B cell (primary cell): ENCODE results near the gene PRELID1. TPM values are rescaled to one million over a fixed set of nuclear protein-coding genes. Genes with fewer than 3 reads are reported as not detected.

ENCODE experiments used
- ATAC-seq: fragments of 200-7000 bp; cut with Tn5 transposase; one replicate; pipeline ENCODE4 v1.10.0; 2021; ENCODE audit warnings: low read depth, mild to moderate bottlenecking, moderate number of reproducible peaks, moderate library complexity
- CTCF ChIA-PET: fragments of 350-600 bp; sonication (Branson Sonifier 250); formaldehyde crosslinking; loops from one replicate; lab custom pipeline; 2021; ENCODE audit warnings: antibody characterized with exemption, inconsistent platforms; lab: Charles Lee
- POLR2A ChIA-PET: fragments of 350-600 bp; sonication (Branson Sonifier 250); formaldehyde crosslinking; loops from one replicate; lab custom pipeline; 2021; ENCODE audit warnings: antibody characterized with exemption; lab: Charles Lee
- DNase-seq: peaks from one replicate; pipeline ENCODE4 v3.0.0; 2013
- H2AFZ ChIP-seq: 2 replicates; pipeline ENCODE4 v1.6.1; 2012; ENCODE audit warnings: mild to moderate bottlenecking, low read depth, low read length; ENCODE audit not compliant: insufficient read depth, poor library complexity, severe bottlenecking
- H3K27ac ChIP-seq, 2 donors: 1 replicate in 1 of 2; 2 replicates in 1 of 2; pipeline ENCODE4 v1.5.1; 2012 to 2013; ENCODE audit warnings: low read length in 2 of 2, mild to moderate bottlenecking in 2 of 2, moderate library complexity in 1 of 2
- H3K27me3 ChIP-seq, 4 experiments: fragments of 200-600 bp in 1 of 4; sonication (generic) in 1 of 4; replicated peaks in 1 of 4; 1 replicate in 2 of 4; 2 replicates in 2 of 4; pipeline versions ENCODE4 v1.6.1 to v1.7.0; 2013 to 2016; ENCODE audit warnings: low read length in 3 of 4, mild to moderate bottlenecking in 2 of 4, mixed read lengths in 1 of 4, moderate library complexity in 1 of 4; ENCODE audit not compliant: insufficient read depth in 4 of 4, control insufficient read depth in 3 of 4; ENCODE audit errors: control extremely low read depth in 1 of 4
- H3K36me3 ChIP-seq, 2 experiments: replicated peaks in 1 of 2; 1 replicate in 1 of 2; 2 replicates in 1 of 2; pipeline versions ENCODE4 v1.6.1 to v1.7.1; 2013; ENCODE audit warnings: low read length in 1 of 2; ENCODE audit not compliant: insufficient read depth in 2 of 2, control insufficient read depth in 1 of 2; ENCODE audit errors: control extremely low read depth in 1 of 2, extremely low read depth in 1 of 2
- H3K4me1 ChIP-seq, 2 donors: fragments of 200-600 bp in 1 of 2; sonication (generic) in 1 of 2; 1 replicate in 1 of 2; 2 replicates in 1 of 2; pipeline versions ENCODE4 v1.5.1 to v1.6.1; 2013 to 2017; ENCODE audit warnings: low read length in 2 of 2; ENCODE audit not compliant: control insufficient read depth in 2 of 2, insufficient read depth in 2 of 2
- H3K4me2 ChIP-seq: replicated peaks from 2 replicates; pipeline ENCODE3; 2012; ENCODE audit warnings: mild to moderate bottlenecking, low read depth, low read length; ENCODE audit not compliant: poor library complexity, severe bottlenecking
- H3K4me3 ChIP-seq, 5 experiments: fragments of 200-600 bp in 1 of 5; sonication (generic) in 1 of 5; 1 replicate in 3 of 5; 2 replicates in 2 of 5; pipeline versions ENCODE4 v1.5.1 to v1.7.0; 2011 to 2016; ENCODE audit warnings: low read length in 4 of 5, mild to moderate bottlenecking in 4 of 5, low read depth in 2 of 5, control low read depth in 1 of 5, moderate library complexity in 1 of 5; ENCODE audit not compliant: insufficient read depth in 1 of 5; ENCODE audit errors: control extremely low read depth in 1 of 5, extremely low read depth in 1 of 5
- H3K79me2 ChIP-seq: fragments of 200-600 bp; sonication (generic); one replicate; pipeline ENCODE4 v1.6.0; 2016; ENCODE audit warnings: low read length; ENCODE audit not compliant: control insufficient read depth, insufficient read depth
- H3K9ac ChIP-seq: fragments of 200-600 bp; sonication (generic); 2 replicates; pipeline ENCODE4 v1.6.1; 2017; ENCODE audit warnings: mild to moderate bottlenecking, low read length, moderate library complexity
- H3K9me3 ChIP-seq, 3 donors: one replicate each; pipeline versions ENCODE4 v1.6.1 to v1.7.1; 2013; ENCODE audit warnings: low read length in 2 of 3; ENCODE audit not compliant: control insufficient read depth in 2 of 3, insufficient read depth in 1 of 3; ENCODE audit errors: control extremely low read depth in 1 of 3
- H4K20me1 ChIP-seq: 2 replicates; pipeline ENCODE4 v1.6.0; 2012; ENCODE audit warnings: mild to moderate bottlenecking, low read length; ENCODE audit not compliant: insufficient read depth, control insufficient read depth, poor library complexity, severe bottlenecking
- H3K27ac Mint-ChIP-seq: one replicate; pipeline ENCODE4 v1.8.0; 2021; ENCODE audit warnings: mixed read lengths
- H3K27me3 Mint-ChIP-seq: one replicate; pipeline ENCODE4 v1.8.0; 2021; ENCODE audit warnings: mixed read lengths
- H3K4me1 Mint-ChIP-seq: one replicate; pipeline ENCODE4 v1.8.0; 2021; ENCODE audit warnings: mixed read lengths
- H3K4me3 Mint-ChIP-seq: one replicate; pipeline ENCODE4 v1.8.0; 2021; ENCODE audit warnings: mixed read lengths
- H3K9me3 Mint-ChIP-seq: one replicate; pipeline ENCODE4 v1.8.0; 2022; ENCODE audit warnings: mixed read lengths; ENCODE audit not compliant: insufficient read depth
- CTCF ChIP-seq: fragments of 200-600 bp; IDR thresholded peaks from one replicate; pipeline ENCODE4 v1.8.0; 2022; ENCODE audit warnings: antibody characterized with exemption, mild to moderate bottlenecking
- EZH2 ChIP-seq: IDR thresholded peaks from 2 replicates; pipeline ENCODE4 v1.6.1; 2012; ENCODE audit warnings: borderline replicate concordance, low read depth, mild to moderate bottlenecking, moderate library complexity, low read length; ENCODE audit not compliant: insufficient read depth, poor library complexity, severe bottlenecking
- WGBS: methylation state at CpG from one replicate; pipeline ENCODE4 v1.1.5; 2013; ENCODE audit warnings: missing lambda C conversion rate; ENCODE audit not compliant: insufficient coverage; 5-methylcytosine and 5-hydroxymethylcytosine counted together
- intact Hi-C: fragments of 100-400 bp; cut with micrococcal nuclease; formaldehyde crosslinking; loops from one replicate; pipeline ENCODE4 v1.10.0; 2022
- polyA plus RNA-seq: library from polyadenylated mRNA; depleted of rRNA; stranded (reverse); fragments of >200 nt; gene quantifications from 2 replicates; pipeline ENCODE4 v1.2.3, GENCODE V29; 2012
- total RNA-seq, 2 donors: library from RNA; stranded (reverse); fragments of 120-200 nt in 1 of 2; gene quantifications; 1 replicate in 1 of 2; 2 replicates in 1 of 2; pipeline versions ENCODE4 v1.2.3 to v1.2.4, GENCODE V29; 2013 to 2022

The PRELID1 gene
- total and polyA plus RNA-seq, 2 donors (not counting 1 experiment from before 2014, with no cell fraction given), result 71.7 to 86.8 TPM

GRCh38 chr5:177311723-177312648 lies 8.4 kb downstream of the PRELID1 start, which contains the start of gene MXD3:
MXD3 (minus strand) TSS chr5:177311898; CDS start chr5:177311830, 68 bp downstream.
- H3K4me1 ChIP-seq, result peaks cover 40 to 58% of the 10 kb centered on the region in 2 donors
- Mint-ChIP-seq H3K4me3 (peak within 1 kb of the TSS; percentile 90), H3K4me1 (peaks cover 41% of the 10 kb centered on the region), H3K9me3 (no peaks in the 10 kb centered on the region), H3K27me3 (no peaks in the 10 kb centered on the region), H3K27ac (peak within 1 kb of the TSS; percentile 84)
- H3K9ac ChIP-seq, result peak within 1 kb of the TSS; percentile 72
- intact Hi-C loops, result loop anchor here (1.0 to 10.0 kb wide), 4 partner anchors 12 to 803 kb away; partner anchors contain the start of genes GRK6 and N4BP3
- H3K4me2 ChIP-seq, result peak within 1 kb of the TSS; percentile 99
- TF ChIP-seq CTCF (no peak), EZH2 (no peak)
- peaks cover 25% of the 10 kb centered on the region for H3K79me2 ChIP-seq
- DNase-seq (peak; percentile 94), ATAC-seq (peak; percentile 89)
- CTCF ChIA-PET, result interaction anchor here (0.6 to 4.9 kb wide), 7 partner anchors 7 to 204 kb away, joined by 3 to 34 read pairs (median 4); partner anchors contain the start of gene LMAN2
- under 1% methylated on average over 78 of the region's 78 CpGs for WGBS
- H3K4me3 ChIP-seq, result peak within 1 kb of the TSS; percentile 15 to 80 (median 63)
- H3K27ac ChIP-seq, result peak within 1 kb of the TSS; percentile 27 to 34
- peaks cover 52% of the 10 kb centered on the region for H4K20me1 ChIP-seq
- POLR2A ChIA-PET, result interaction anchor here (0.6 to 1.4 kb wide), 4 partner anchors 10 to 178 kb away, joined by 3 read pairs; partner anchors contain the start of gene NSD1
- peaks cover 0 to 2% (median 0%) of the 10 kb centered on the region in 3 donors for H3K9me3 ChIP-seq
- peaks cover 0 to 6% of the 10 kb centered on the region in 2 experiments for H3K36me3 ChIP-seq
- no peaks in the 10 kb centered on the region for H3K27me3 ChIP-seq
- H2AFZ ChIP-seq, result peak within 1 kb of the TSS; percentile 68
